ENCODE data around the gene SLC39A12. TPM values are rescaled to one million over a fixed set of nuclear protein-coding genes. Genes with fewer than 3 reads are reported as not detected.

Gene SLC39A12
- total RNA-seq, 3 donors from 2014 or later (not counting 1 experiment from before 2014, with no cell fraction given) = not detected

- Histone ChIP-seq H3K4me3 (ENCODE audit: low read length) (no peak overlapping the region), H3K27ac (ENCODE audit: low read length) (no peak overlapping the region), H3K36me3 (ENCODE audit: control insufficient read depth, insufficient read depth, low read length) (no peaks in the 10 kb centered on the region), H3K4me1 (ENCODE audit: control insufficient read depth, insufficient read depth, low read length) (no peaks in the 10 kb centered on the region), H3K27me3 (ENCODE audit: control insufficient read depth, insufficient read depth, low read length) (no peaks in the 10 kb centered on the region), H3K9me3 (ENCODE audit: control insufficient read depth, insufficient read depth, low read length) (no peaks in the 10 kb centered on the region)
- intact Hi-C loops (cut with micrococcal nuclease) = no loop called here
- ATAC-seq = no peak
- no peaks in the 10 kb centered on the region for H3K4me1 Mint-ChIP-seq
- peaks cover 0 to 2% of the 10 kb centered on the region in 2 donors for H3K9me3 Mint-ChIP-seq
- DNase-seq = no peak
- TF ChIP-seq, protein P1, sequence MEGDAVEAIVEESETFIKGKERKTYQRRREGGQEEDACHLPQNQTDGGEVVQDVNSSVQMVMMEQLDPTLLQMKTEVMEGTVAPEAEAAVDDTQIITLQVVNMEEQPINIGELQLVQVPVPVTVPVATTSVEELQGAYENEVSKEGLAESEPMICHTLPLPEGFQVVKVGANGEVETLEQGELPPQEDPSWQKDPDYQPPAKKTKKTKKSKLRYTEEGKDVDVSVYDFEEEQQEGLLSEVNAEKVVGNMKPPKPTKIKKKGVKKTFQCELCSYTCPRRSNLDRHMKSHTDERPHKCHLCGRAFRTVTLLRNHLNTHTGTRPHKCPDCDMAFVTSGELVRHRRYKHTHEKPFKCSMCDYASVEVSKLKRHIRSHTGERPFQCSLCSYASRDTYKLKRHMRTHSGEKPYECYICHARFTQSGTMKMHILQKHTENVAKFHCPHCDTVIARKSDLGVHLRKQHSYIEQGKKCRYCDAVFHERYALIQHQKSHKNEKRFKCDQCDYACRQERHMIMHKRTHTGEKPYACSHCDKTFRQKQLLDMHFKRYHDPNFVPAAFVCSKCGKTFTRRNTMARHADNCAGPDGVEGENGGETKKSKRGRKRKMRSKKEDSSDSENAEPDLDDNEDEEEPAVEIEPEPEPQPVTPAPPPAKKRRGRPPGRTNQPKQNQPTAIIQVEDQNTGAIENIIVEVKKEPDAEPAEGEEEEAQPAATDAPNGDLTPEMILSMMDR (IDR thresholded peaks at IDR 0.05) = no peak
- H3K36me3 Mint-ChIP-seq = no peaks in the 10 kb centered on the region
- H3K27ac Mint-ChIP-seq = no peak overlapping the region
- peaks cover 0 to 3% of the 10 kb centered on the region in 2 donors for H3K27me3 Mint-ChIP-seq (ENCODE audit: low read depth in 2 of 2)
- H3K4me3 Mint-ChIP-seq = no peak overlapping the region
- no CpG with 5 or more reads among the region's 1 CpG for WGBS (ENCODE audit: insufficient coverage)
These were observed 30.2 kb downstream of the SLC39A12 start for GRCh38 chr10:17981766-17982380.

DNA sequence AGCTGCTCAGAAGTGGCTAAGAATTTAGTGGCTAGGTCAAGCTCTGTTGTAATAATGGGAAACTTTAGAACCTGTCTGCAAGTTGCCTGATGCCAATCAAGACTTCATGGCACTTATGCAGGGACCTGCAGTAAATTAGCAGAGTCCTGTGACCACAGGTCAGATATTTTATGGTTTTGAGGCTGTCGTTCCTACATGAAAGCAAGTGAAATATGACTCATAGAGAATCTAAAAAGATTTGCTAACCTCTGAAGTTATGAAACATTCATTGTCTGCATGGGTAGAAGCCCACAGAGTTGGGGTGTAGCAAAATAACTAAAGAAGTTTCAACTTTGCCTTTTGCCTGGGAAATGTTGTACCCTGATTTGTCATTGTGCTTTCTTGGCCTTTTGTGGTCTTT is 32.3 kb downstream of the SLC39A12 start:
- Mint-ChIP-seq H3K27ac (no peak overlapping the region), H3K9me3 (no peaks in the 10 kb centered on the region), H3K36me3 (no peaks in the 10 kb centered on the region), H3K4me3 (no peak overlapping the region), H3K4me1 (no peaks in the 10 kb centered on the region), H3K27me3 (ENCODE audit: low read depth in 2 of 2) (peaks cover 0 to 3% of the 10 kb centered on the region in 2 donors)
- H3K4me1 ChIP-seq (ENCODE audit: control insufficient read depth, insufficient read depth, low read length) = no peaks in the 10 kb centered on the region
- no peak overlapping the region for H3K27ac ChIP-seq (ENCODE audit: low read length)
- no peak for DNase-seq
- ATAC-seq = no peak
- H3K36me3 ChIP-seq (ENCODE audit: control insufficient read depth, insufficient read depth, low read length) = no peaks in the 10 kb centered on the region
- H3K9me3 ChIP-seq (ENCODE audit: control insufficient read depth, insufficient read depth, low read length) = no peaks in the 10 kb centered on the region
- H3K4me3 ChIP-seq (ENCODE audit: low read length) = no peak overlapping the region
- intact Hi-C loops (cut with micrococcal nuclease) = no loop called here
- WGBS (ENCODE audit: insufficient coverage) = 21% methylated on average over 1 of the region's 1 CpG
- H3K27me3 ChIP-seq (ENCODE audit: control insufficient read depth, insufficient read depth, low read length) = no peaks in the 10 kb centered on the region
- TF ChIP-seq, protein P1 (IDR thresholded peaks at IDR 0.05) = no peak

DNA sequence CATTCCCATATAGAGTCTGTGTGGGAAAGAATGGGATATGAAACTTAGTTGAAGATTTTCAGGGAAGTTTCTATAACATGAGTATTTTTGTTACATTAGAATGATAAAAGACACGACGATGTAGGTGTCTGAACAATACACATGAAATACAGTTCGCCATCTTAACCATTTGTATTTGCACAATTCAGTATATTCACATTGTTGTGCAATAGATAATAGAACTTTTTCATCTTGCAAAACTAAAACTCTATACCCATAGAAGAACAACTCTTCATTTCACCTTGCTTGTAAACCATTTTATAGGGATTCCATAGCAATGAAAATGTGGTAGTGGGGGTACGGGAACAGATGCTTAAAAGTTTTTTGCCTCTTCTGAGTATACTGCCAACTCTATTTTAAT is 32.8 kb downstream of the SLC39A12 start:
- intact Hi-C loops (cut with micrococcal nuclease) = no loop called here
- no peak overlapping the region for H3K4me3 Mint-ChIP-seq
- DNase-seq = no peak
- no peaks in the 10 kb centered on the region for H3K36me3 Mint-ChIP-seq
- H3K27ac Mint-ChIP-seq = no peak overlapping the region
- H3K4me1 Mint-ChIP-seq = no peaks in the 10 kb centered on the region
- Histone ChIP-seq H3K4me1 (ENCODE audit: control insufficient read depth, insufficient read depth, low read length) (no peaks in the 10 kb centered on the region), H3K4me3 (ENCODE audit: low read length) (no peak overlapping the region), H3K36me3 (ENCODE audit: control insufficient read depth, insufficient read depth, low read length) (no peaks in the 10 kb centered on the region), H3K27ac (ENCODE audit: low read length) (no peak overlapping the region), H3K27me3 (ENCODE audit: control insufficient read depth, insufficient read depth, low read length) (no peaks in the 10 kb centered on the region), H3K9me3 (ENCODE audit: control insufficient read depth, insufficient read depth, low read length) (no peaks in the 10 kb centered on the region)
- ATAC-seq = no peak
- H3K9me3 Mint-ChIP-seq = no peaks in the 10 kb centered on the region
- WGBS (ENCODE audit: insufficient coverage) = no CpG with 5 or more reads among the region's 4 CpGs
- TF ChIP-seq, protein P1 (IDR thresholded peaks at IDR 0.05) = no peak
- H3K27me3 Mint-ChIP-seq (ENCODE audit: low read depth in 2 of 2) = peaks cover 0 to 3% of the 10 kb centered on the region in 2 donors

All from natural killer cell (primary cell).